ENCODE data around the gene ZNF174.

GRCh38 chr16:3400446-3400778 lies 603 bp upstream of the ZNF174 start:
- TF ChIP-seq ELF4 (IDR thresholded peaks at IDR 0.05) (no peak), TARDBP (IDR thresholded peaks at IDR 0.05) (no peak), FOXM1 (IDR thresholded peaks at IDR 0.05; ENCODE audit: borderline replicate concordance) (no peak), NFRKB (IDR thresholded peaks at IDR 0.05) (no peak), ZNF384 (IDR thresholded peaks at IDR 0.05) (no peak), ARNT (IDR thresholded peaks at IDR 0.05) (no peak), BHLHE40 (IDR thresholded peaks at IDR 0.05; ENCODE audit: borderline replicate concordance) (no peak), FOXK2 (IDR thresholded peaks at IDR 0.05) (no peak), L3MBTL2 (conservative IDR thresholded peaks at IDR 0.05) (no peak), LEF1 (IDR thresholded peaks at IDR 0.05; ENCODE audit: borderline replicate concordance) (no peak), HDGF (IDR thresholded peaks at IDR 0.05; ENCODE audit: borderline replicate concordance) (no peak)
- TF ChIP-seq, protein P1, sequence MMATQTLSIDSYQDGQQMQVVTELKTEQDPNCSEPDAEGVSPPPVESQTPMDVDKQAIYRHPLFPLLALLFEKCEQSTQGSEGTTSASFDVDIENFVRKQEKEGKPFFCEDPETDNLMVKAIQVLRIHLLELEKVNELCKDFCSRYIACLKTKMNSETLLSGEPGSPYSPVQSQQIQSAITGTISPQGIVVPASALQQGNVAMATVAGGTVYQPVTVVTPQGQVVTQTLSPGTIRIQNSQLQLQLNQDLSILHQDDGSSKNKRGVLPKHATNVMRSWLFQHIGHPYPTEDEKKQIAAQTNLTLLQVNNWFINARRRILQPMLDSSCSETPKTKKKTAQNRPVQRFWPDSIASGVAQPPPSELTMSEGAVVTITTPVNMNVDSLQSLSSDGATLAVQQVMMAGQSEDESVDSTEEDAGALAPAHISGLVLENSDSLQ (IDR thresholded peaks at IDR 0.05): no peak
